HG03342 (cell line): ENCODE results near the gene CNPPD1.
"Not testable (repeated sequence)": the region's sequence is repeated elsewhere in the genome, so short reads cannot be mapped to it uniquely, and the experiment has no call there.

Experiments
- ATAC-seq: cut with Tn5 transposase; IDR thresholded peaks from one replicate; pipeline ENCODE4 v1.9.1; 2021; ENCODE audit warnings: mild to moderate bottlenecking, moderate library complexity; ENCODE audit not compliant: unreplicated experiment

Gene CNPPD1

GRCh38 chr2:219209236-219210195, 32.8 kb upstream of the CNPPD1 start:
- no peak for ATAC-seq

DNA sequence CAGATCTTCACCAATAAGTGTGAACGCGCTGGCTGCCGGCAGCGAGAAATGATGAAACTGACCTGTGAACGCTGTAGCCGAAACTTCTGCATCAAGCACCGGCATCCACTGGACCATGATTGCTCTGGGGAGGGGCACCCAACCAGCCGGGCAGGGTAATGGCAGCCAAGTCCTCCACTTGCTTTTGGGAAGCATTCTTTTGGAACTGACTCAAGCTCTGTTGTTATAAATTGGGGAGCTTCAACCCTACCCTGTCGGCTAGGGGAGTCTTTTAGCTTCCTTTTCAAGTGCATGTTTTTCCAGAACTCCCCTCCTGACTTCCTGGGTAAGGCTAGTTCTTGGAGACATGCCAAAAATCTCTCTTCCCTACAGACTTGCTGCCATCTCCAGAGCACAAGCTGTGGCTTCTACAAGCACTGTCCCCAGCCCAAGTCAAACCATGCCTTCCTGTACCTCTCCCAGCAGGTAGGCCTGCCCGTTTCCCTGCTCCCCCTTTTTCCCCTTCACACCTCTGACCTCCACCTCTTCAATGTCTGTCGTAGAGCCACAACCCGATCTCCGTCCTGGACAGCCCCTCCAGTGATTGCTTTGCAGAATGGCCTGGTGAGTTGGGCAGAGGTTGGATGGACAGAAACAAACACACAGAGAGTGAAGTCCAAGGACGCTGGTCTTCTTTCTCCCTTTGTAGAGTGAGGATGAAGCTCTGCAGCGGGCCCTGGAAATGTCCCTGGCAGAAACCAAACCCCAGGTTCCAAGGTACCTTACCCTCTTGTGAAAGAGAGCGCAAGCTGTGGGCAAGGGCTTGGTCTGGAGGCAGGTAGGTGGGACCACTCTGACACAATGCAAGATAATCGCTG, 31.4 kb upstream of the CNPPD1 start:
- no peak for ATAC-seq

DNA sequence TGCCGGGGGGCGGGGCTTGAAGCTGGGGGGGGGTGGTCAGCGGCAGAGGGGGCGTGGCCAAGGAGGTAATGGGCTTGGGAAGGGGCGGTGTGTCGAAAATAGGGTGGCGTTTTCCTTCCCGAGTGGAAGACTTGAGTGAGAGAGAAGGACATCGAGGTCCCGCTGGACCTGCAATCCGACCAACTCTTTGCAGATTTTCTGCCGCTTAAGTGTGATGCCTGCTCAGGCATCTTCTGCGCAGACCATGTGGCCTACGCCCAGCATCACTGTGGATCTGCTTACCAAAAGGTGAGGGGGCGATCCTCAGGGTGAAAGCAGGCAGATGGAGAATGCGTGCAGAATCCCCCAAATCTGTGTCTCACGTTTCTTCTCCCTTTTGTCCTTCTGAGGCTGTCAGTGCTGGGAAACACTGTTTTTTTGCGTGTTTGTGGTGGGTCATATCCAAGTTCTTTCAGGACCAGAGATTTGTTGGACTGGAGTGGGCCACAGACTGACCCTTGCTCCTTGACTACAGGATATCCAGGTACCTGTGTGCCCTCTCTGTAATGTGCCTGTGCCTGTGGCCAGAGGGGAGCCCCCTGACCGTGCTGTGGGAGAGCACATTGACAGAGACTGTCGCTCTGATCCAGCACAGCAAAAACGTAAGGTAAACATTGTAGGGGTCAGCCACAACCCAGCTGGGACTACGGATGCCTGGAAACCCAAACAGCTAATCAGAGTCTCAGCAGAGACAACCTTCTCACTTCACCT, 30.6 kb upstream of the CNPPD1 start:
- ATAC-seq = no peak

GRCh38 chr2:219206328-219207133, 29.8 kb upstream of the CNPPD1 start, which contains the start of gene ZFAND2B:
ZFAND2B (plus strand) TSS chr2:219206782; CDS start chr2:219206988, 206 bp downstream.
- ATAC-seq = peak; percentile 97

- no peak for ATAC-seq
These were observed 29.2 kb upstream of the CNPPD1 start for GRCh38 chr2:219205981-219206327.

DNA sequence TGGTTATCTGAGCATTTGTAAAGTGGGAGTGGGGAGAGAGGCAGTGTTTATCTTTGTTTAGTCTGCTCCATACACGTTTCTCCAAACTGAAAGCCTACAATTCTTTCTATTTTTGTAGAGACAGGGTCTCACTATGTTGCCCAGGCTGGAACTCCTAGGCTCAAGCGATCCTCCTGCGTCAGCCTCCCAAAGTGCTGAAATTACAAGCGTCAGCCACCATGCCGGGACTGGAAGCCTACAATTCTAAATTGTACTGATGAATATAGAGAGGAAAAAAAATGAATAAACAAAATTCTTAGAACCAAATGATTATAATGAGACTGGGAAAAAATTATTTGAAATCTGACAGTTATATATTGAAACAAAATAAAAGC, 28.4 kb upstream of the CNPPD1 start:
- no peak for ATAC-seq

GRCh38 chr2:219204425-219205164, 27.9 kb upstream of the CNPPD1 start:
- ATAC-seq = no peak

GRCh38 chr2:219201331-219201730, 24.6 kb upstream of the CNPPD1 start:
- not testable (repeated sequence) for ATAC-seq

- not testable (repeated sequence) for ATAC-seq
These were observed 24.0 kb upstream of the CNPPD1 start for GRCh38 chr2:219200502-219201326.

- no peak for ATAC-seq
These were observed 22.9 kb upstream of the CNPPD1 start for GRCh38 chr2:219199470-219200211.

- ATAC-seq = no peak
These were observed 22.2 kb upstream of the CNPPD1 start for GRCh38 chr2:219198974-219199373.

DNA sequence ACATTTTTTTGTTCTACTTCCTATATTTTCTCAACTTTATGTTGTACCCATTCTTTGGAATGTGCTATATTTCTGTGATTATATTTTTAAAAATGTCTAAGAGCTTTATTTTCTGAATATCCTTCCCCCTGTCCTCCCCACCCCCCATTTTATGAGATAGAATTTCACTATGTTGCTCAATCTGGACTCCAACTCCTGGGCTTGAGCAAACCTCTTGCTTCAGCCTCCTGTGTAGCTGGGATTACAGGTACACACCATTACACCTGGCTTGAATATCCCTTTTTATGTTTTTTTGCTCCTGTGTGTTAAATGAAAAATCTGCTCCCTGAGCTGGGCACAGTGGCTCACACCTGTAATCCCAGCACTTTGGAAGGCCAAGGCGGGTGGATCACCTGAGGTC, 20.7 kb upstream of the CNPPD1 start:
- ATAC-seq = no peak

GRCh38 chr2:219186754-219187456, 10.2 kb upstream of the CNPPD1 start:
- no peak for ATAC-seq

- ATAC-seq = no peak
These were observed 7.4 kb upstream of the CNPPD1 start for GRCh38 chr2:219184121-219184520.

- no peak for ATAC-seq
These were observed 6.5 kb upstream of the CNPPD1 start for GRCh38 chr2:219183151-219183772.

DNA sequence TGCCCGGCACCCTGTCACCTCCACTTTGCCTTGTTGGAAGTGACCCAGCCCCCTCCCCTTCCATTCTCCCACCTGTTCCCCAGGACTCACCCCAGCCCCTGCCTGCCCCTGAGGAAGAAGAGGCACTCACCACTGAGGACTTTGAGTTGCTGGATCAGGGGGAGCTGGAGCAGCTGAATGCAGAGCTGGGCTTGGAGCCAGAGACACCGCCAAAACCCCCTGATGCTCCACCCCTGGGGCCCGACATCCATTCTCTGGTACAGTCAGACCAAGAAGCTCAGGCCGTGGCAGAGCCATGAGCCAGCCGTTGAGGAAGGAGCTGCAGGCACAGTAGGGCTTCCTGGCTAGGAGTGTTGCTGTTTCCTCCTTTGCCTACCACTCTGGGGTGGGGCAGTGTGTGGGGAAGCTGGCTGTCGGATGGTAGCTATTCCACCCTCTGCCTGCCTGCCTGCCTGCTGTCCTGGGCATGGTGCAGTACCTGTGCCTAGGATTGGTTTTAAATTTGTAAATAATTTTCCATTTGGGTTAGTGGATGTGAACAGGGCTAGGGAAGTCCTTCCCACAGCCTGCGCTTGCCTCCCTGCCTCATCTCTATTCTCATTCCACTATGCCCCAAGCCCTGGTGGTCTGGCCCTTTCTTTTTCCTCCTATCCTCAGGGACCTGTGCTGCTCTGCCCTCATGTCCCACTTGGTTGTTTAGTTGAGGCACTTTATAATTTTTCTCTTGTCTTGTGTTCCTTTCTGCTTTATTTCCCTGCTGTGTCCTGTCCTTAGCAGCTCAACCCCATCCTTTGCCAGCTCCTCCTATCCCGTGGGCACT, 5.8 kb upstream of the CNPPD1 start:
- ATAC-seq = no peak
